Measurements from ENCODE around the gene LYRM4.

LYRM4 gene

DNA sequence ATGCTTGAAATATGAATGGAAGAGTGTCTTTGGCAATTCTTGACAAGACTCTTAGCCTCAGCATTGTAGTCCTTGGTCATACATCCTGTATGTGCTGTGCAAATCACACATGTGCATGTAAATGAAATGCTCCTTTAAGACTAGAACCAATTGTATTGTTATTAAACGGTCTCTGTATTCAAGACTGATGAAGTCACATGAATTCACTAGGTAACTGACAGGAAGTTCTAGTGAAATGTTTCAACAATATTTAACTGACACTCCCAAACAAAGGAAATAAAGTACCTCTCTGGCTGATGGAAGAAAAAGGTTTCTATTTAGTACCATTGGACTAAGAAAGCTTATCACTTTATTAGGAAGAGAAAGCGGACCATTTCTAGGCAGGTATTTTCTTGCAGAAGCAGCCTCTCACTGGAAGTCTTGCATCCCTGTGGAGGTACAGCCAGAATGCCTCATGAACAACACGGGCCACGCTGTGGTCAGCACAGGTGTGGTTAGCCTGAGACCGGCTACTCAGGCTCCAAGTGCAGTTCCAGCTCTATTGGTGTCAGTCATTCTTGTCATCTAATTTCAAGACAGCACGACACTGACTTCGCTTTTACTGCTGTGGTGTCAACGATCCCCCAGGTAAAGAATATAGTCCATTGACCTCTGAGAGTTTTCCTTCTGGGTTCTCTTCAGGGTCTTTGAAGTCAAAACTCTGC is 158.3 kb downstream of the LYRM4 start:
- DNase-seq, result no peak

DNA sequence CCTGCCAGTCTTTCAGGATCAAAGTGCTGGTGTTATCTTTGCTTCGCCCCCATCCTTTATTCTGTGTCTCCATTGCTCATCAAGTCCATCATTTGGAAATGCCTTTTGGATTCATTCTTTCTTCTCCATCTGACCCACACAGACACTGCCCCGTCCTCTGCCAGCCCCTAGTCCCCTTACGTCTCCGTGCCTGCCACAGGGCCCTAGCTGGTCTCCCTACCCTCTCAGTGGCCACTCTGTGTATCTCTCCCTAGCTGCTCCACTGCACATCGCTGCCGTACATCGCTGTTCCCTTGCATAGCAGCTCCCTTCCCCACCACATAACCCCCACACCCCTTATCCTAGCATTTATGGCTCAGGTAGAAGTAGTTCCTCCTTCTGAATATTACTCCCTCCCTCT is 159.9 kb downstream of the LYRM4 start:
- no peak for DNase-seq

DNA sequence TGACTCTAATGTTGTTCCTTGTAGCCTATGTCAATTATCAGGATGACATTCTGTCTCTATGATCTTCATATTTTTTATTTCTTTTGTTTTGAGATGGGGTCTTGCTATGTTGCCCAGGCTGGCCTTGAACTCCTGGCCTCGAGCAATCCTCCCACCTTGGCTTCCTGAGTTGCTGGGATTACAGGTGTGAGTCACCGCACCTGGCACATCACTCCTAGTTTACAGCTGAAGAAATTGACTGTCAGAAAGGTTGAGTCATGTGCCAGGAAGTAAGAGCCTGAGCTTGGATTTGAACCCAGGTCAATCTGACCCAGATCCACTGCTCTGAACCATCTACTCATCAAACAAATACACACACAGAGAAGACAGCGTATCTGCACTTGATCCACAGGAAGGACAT is 161.2 kb downstream of the LYRM4 start:
- DNase-seq, result no peak

DNA sequence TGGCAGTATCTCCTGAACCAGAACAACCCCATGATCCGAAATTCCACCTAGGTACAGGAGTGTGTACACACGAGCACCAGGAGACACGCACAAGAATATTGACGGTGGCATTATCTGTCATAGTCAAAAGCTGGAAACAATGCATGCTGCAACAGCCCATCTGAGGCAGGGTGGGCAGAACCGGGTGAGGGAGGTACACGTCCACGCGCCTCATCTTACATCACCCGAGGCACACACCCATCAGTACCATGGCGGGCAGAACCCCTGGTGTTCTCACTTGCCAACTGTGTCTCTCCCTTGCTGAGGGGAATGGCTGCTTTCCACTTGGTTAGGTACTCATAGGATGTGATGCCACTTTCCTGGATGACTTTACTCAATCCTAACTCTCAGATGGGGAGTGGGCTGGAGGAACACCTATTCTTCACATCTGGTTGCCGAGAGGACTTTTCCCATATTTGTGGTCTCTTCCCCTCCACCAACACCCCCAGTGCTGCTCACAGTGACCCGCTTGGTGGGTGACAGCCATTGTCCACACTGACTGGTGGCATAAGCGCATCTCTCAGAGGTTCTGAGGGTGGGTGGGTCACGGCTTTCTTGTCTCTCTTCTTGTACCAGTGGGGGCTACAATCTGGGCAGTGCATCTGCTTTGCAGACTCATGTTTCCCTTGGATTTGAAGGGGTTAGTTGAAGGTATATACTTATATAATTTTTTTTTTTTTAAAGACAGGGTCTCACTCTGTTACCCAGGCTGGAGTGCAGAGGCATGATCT is 162.1 kb downstream of the LYRM4 start:
- DNase-seq, result no peak

DNA sequence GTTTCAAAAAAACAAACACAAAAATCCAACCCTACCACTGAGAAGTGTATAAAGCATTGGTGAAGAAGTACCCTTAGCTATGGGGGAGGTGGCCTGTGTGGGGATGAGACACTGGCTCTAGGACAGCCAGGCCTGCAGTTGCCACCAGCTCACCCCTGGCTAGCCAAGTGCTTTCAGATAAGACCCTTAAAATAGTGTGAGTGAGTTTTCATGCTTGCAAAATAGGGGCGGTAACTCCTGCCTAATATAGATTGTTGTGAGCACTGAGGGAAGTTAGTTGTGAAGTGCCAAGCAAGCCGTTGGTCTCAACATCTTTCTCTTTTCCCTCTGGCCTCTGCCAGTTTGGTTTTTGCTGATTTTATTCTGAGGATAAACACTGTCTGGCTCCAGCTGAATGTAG is 164.3 kb downstream of the LYRM4 start:
- no peak for DNase-seq

DNA sequence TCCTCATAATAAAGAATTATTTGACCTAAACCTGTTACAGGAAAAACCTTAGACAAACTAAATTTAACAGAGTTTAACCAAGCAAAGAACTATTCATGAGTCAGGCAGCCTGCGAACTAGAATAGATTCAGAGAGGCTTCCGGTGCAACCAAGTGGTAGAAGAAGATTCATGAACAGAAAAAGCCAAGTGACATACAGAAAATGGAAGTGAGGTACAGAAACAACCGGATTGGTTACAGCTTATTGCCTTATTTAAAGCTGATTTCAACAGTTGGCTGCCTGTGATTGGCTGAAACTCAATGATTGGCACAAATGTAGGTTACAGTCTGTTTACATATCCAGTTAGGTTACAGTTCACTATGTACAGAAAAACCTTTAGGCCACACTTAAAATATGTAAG is 165.5 kb downstream of the LYRM4 start:
- no peak for DNase-seq

DNA sequence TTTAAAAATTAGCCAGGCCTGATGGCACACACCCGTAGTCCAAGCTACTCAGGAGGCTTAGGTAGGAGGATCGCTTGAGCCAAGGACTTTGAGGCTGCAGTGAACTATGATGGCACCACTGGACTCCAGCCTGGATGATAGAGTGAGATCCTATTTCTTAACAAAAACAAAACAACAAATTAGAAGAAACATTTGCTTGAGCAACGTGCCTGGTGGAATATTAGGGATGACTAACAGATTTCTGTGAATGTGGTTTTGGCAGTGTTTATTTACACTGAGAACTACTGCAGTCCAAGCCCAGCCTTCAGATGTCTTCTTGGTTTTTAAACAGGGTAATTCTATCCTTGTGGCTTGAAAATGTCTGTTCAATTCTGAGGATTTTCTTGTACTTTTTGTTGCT is 166.4 kb downstream of the LYRM4 start:
- no peak for DNase-seq

DNA sequence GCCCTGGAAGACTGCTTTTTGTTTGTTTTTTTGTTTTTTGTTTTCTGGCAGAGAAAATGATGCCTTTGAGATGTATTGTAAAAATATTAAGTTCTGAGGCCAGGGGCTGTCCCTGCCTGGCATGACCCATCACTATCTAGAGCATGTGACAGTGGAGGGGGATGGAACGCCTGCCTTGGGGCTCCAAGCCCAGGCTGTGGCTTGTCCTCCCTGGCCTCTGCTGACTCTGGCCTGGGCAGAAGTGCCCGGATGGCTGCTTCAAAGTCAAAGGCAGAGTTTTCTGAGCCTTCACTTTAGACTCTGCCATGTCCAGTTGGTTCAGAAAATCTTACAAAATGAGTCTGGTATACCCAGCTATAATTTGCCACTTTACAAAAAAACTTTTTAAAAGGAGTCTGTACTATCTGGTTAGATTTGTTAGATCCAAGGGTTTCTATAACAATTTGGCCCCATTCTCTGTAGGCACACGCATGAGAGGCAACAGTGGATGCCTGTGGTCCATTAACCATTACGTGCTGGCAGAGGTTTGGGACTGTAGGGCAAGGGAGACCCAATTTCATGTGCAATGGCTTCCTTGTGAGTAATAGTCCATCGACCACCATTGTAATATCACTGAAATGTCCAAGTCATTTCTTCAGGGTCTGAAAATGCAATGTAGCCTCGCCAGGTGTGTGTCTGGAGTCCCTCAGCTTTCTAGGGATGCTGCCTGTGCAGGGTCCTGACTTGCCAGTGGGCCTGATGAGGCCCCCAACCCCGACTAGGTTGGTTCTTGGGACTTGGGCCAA is 167.3 kb downstream of the LYRM4 start:
- peak in 2 of 58 donors; percentile 1 to 33 for DNase-seq

DNA sequence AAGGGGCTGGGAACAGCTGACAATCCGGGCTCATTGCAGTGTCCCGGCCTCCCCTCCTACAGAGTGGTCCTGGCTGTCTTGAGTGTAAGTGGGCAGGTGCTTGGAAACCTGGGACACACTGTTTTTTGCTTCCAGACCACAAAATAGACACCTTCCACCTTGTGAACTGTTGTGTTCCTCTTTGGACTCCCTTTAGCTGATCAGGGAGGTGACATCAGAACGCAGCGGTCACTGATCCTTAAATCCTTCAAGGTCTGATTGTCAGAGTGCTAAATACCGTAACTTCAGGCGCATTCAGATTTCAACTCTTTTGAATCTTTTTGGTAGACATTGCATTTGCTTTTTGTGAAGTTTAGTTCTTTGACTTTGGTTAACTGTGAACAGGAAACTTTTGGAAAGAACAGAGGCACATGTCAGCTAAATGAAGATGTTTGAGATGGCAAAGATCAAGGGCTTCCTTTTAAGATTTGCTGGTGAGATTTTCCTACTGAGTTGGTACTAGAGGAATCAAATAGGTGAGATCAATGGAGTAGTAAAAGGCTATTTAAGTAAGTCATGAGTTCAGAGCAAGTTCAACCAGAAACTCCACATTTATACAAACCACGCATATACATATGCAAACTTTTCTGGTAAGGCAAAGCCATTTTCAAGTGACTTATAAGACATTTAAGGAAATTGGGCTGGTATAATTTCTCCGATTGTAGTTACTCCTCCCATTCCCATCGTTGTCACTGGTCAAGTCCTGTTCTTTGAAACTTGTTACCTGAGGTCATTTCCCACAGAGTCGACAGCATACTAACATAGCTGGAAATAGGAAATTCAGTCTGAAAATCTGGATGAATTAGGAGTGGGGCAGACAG is 169.3 kb downstream of the LYRM4 start:
- DNase-seq, result no peak

DNA sequence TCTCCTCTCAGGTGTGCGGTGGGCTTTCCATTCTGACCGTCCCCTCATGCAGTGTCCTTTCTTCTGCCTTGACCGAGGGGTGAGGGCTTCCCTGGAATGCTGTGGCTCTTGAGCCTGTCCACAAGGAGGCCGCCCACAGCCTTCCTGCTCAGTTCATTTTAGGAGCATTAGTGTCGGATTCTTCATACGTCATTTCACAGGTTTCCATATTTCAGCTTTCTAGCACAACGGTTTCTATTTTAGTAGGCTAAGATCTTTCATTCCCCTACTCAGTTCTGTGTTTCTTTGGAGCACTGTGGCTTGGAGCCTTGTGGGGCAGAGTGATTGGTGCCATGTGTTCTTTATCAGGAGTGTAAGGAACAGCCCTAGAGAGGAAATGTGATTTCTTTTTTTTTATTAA is 170.1 kb downstream of the LYRM4 start:
- no peak for DNase-seq

DNA sequence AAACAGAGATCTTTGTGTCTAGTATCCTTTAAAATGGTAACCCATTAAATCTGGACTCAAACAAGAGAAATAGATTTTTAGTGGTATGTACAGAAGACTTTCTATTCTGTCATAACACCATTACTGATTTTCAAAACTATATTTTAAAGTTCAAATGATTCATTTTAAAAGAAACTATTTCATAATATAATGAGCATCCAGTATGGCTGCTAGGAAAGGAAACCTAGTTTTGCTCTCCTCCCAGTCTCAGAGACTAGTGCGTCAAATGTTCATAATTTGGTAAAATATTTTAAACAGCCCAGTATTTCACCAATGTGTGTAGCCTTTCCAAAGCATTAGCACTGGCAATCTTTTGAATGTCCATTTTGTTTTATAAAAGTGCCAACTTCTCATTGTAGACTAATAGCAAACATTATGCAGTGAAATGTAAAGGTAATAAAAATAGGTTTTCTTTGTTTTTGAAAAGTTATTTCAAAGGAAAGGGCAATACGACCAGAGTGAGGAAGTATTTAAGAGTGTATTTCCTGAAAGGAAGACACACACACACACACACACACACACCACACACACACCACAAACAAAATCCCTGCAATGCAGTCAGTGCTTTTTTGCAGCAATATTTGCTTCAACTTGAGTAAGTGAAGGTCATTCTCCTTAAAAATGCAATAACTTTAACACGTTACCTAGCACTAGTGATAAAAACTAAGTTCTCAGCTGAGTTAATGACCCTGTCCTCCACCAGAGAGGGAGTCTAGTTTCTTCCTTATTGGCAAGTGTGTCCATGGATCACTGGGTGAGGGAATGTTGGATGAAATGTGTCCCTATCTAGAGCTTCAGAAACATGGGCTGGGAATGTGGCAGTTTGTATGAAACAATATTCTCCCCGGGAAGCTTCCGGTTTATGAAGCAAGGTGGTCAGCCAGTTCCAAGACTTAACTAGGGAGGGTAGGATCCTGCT is 171.0 kb downstream of the LYRM4 start:
- DNase-seq, result no peak

DNA sequence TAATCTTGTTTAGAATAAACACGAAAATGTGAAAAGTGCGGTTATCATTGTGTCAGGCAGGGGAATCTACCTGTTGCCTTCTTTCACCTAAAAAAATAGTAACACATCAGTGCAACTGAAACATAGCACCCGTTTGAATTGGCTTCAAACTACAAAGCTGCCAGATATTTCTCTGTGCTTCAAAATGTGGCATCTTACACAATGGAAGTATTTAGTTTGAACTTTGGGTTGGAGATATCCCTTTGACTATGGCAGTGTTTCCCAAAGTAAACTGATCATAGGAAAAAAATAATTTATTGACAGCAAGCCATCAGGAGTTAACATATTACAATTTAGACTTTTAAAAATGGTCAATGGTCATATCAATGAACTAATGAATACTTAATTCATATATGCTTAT is 172.0 kb downstream of the LYRM4 start:
- no peak for DNase-seq

DNA sequence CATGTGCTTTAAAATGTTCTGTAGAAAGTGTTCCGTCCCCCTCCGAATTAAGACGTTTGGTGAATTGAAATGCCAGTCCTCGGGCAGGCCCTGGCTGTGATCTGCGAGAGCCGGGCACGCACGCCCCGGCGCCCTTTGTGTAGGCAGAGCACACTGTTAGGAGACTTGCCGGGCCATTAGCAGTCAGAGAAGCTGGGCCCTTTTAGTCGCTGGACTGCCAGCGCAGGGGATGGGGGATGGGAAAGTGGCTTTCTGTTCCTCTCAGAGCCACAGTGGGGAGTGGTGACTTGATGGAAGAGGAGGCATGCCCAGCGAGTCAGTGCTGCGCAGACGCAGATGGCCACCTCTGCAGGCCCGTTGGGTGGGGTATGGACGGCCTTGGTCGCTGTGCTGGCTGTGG is 173.4 kb downstream of the LYRM4 start:
- peak in 53 of 58 donors; percentile 15 to 90 (median 62) for DNase-seq

DNA sequence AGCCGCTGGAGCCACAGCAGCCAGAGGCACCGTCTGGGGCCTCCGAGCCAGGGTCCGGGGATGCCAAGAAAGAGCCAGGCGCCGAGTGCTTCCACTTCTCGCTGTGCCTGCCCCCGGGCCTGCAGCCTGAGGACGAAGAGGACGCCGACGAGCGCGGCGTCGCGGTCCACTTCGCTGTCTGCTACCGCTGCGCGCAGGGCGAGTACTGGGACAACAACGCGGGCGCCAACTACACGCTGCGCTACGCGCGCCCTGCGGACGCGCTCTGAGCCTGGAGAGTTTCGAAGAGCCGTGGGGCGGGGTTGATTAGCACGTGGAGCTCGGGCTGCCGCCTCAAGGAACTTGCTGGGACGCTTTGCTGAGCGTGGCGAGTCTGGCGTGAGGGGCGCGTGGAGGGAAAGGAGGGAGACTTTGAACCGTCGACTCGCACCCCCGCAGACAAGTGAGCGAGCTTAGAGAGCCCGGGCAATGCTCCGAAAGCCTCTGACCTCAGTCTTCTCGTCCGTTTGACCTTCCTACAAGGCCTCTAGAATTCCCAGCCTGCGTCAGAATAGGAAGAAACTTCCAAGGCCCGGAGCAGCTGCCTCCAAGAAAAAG is 174.4 kb downstream of the LYRM4 start:
- DNase-seq, result no peak

DNA sequence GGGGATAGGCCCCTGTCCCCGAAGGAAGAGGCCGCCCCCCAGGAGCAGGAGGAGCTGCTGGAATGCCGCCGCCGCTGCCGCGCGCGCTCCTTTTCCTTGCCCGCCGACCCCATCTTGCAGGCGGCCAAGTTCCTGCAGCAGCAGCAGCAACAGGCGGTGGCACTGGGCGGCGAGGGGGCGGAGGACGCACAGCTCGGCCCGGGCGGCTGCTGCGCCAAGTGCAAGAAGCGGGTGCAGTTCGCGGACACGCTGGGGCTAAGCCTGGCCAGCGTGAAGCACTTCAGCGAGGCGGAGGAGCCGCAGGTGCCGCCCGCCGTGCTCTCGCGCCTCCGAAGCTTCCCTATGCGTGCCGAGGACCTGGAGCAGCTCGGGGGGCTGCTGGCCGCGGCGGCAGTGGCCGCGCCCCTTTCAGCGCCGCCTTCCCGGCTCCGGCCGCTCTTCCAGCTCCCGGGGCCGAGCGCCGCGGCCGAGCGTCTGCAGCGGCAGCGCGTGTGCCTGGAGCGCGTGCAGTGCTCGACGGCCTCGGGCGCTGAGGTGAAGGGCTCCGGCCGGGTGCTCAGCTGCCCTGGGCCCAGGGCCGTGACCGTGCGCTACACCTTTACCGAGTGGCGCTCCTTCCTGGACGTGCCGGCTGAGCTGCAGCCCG is 175.0 kb downstream of the LYRM4 start:
- DNase-seq, result peak in 10 of 58 donors; percentile 10 to 38 (median 20)

DNA sequence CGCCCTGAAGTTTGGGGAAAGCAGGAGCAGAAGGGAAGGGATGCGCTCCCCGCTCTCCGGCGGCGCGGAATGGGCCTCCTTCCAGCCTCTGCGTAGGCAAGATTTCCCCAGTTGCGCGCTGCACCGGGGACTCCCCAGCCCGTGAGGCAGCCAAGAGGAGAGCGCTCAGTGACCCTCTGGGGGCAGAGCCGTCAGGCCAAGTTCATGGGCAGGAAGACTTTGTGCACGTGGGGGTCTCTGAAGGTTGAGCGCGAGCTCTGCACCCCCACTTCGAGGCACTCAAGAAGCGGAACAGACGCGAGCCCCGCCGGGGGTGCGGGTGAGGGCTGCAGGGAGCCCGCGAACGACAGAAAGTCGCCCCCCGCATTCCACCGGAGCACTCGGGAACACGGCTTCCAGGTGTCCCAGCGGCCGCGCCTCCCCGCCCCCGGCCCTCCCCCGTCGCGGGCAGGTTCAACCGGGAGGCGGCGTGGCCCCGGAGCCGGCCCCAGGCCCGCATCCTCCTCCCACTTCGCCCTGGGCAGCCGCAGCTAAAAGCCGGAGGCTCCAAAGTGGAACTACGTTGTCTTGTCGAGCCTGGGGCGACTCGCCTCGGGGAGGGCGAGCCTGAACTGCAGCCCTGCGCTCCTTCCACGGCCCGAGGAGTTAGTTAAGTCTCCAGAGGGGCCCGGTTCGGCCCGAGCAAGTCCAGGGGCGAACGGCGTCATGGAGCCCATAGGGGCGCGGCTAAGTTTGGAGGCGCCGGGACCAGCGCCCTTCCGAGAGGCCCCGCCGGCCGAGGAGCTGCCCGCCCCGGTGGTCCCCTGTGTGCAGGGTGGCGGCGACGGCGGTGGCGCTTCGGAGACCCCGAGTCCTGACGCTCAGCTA is 175.7 kb downstream of the LYRM4 start, which contains the start of gene PPP1R3G:
Gene PPP1R3G (plus strand): TSS at position 561 of the 867 bp plus-strand sequence. CDS start 145 bp downstream, at position 706.
- DNase-seq, result peak in 22 of 58 donors; percentile 23 to 63 (median 48)

DNA sequence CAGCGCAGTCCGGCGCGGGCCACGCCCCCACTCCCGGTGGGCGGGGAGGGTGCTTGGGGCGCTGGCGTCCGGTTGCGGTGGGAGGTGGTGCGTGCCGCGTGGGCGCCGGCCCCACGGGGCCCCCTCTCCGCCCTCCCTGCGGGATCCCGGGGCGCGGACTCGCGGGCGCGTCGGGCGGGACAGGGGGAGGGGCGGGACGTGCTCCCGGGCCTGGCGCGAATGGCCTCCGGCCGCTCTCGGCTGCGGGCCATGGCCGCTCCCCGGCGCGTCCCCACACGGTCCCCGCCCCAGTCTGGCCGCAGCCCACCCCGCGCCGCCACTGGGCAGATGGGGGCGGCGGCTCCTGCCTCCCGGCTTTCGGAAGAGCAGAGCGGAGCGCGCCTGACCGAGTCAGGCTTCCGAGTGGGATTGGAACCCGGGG is 176.4 kb downstream of the LYRM4 start:
- DNase-seq, result peak in 23 of 58 donors; percentile 17 to 63 (median 44)

Data from anterior cingulate cortex (tissue), 58 donors.